BE2C (cell line): ENCODE measurements around the gene BTBD2.

ENCODE experiments used
- DNase-seq: peaks from one replicate; pipeline ENCODE4 v3.0.0-alpha.2; 2020
- H3K27me3 ChIP-seq: fragments of 250-450 bp; sonication (Bioruptor Pico); 2 replicates; pipeline ENCODE4 v1.5.1; 2020; ENCODE audit warnings: mild to moderate bottlenecking
- H3K36me3 ChIP-seq: fragments of 250-450 bp; sonication (Bioruptor Pico); 2 replicates; pipeline ENCODE4 v1.5.1; 2020; ENCODE audit warnings: mild to moderate bottlenecking
- H3K4me1 ChIP-seq: fragments of 250-450 bp; sonication (Bioruptor Pico); 2 replicates; pipeline ENCODE4 v1.5.1; 2020
- H3K4me3 ChIP-seq: 2 replicates; pipeline ENCODE4 v1.5.1; 2011; ENCODE audit warnings: low read depth, low read length
- H3K9me3 ChIP-seq: fragments of 250-450 bp; sonication (Bioruptor Pico); 2 replicates; pipeline ENCODE4 v1.5.1; 2020
- TF ChIP-seq, protein P1 (sequence below): IDR thresholded peaks from 2 replicates; pipeline ENCODE4 v1.5.1; 2012; ENCODE audit warnings: mild to moderate bottlenecking, low read depth, low read length

The BTBD2 gene

DNA sequence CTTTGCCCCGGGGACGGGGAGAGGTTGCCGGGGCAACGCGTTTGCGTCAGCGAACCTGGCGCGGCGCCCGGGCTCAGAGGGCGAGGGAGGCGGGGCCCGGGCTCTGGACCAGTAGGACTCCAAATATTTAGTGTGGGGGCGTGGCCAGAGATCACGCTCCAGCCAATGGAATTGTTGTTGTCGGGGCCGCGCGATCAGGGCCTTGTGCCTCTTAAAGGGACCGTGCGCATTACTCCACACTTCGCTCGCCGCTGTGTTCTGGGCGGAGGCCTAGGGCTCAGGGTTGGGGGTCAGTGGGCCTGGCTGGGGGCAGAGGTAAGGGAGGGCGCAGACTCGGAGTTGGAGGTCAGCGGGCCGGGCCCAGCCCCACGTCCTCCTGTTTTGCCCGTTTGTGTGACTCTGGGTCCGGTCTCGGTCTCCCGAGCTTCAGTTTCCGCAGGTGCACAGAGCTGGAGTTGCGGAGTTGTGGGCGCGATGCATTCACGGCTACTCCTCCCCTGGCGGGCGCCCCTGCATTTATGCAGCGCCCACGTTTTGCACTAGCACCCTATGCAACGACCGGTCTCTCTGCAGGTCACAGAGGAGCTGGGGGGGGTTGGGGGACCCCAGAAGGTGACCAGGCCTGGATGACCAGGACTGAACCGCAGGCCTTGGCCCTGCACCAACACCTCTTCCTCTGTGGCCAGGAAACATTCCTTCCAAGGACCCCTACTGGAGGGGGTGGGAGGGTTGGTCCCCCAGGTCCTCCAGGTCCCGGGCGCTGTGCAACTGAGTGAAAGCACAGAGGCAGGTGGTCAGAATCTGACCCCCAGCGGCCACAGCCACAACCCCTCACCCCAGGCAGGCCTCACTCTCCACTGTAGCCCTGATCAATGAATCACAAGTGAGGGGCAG is 46.2 kb upstream of the BTBD2 start:
- DNase-seq, result peak; percentile 100
- H3K27me3 ChIP-seq, result no peaks in the 10 kb centered on the region
- peak overlapping the region; percentile 70 for H3K4me3 ChIP-seq
- H3K9me3 ChIP-seq, result no peaks in the 10 kb centered on the region
- no peaks in the 10 kb centered on the region for H3K36me3 ChIP-seq
- peaks cover 22% of the 10 kb centered on the region for H3K4me1 ChIP-seq
- TF ChIP-seq, protein P1, sequence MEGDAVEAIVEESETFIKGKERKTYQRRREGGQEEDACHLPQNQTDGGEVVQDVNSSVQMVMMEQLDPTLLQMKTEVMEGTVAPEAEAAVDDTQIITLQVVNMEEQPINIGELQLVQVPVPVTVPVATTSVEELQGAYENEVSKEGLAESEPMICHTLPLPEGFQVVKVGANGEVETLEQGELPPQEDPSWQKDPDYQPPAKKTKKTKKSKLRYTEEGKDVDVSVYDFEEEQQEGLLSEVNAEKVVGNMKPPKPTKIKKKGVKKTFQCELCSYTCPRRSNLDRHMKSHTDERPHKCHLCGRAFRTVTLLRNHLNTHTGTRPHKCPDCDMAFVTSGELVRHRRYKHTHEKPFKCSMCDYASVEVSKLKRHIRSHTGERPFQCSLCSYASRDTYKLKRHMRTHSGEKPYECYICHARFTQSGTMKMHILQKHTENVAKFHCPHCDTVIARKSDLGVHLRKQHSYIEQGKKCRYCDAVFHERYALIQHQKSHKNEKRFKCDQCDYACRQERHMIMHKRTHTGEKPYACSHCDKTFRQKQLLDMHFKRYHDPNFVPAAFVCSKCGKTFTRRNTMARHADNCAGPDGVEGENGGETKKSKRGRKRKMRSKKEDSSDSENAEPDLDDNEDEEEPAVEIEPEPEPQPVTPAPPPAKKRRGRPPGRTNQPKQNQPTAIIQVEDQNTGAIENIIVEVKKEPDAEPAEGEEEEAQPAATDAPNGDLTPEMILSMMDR, result no peak

DNA sequence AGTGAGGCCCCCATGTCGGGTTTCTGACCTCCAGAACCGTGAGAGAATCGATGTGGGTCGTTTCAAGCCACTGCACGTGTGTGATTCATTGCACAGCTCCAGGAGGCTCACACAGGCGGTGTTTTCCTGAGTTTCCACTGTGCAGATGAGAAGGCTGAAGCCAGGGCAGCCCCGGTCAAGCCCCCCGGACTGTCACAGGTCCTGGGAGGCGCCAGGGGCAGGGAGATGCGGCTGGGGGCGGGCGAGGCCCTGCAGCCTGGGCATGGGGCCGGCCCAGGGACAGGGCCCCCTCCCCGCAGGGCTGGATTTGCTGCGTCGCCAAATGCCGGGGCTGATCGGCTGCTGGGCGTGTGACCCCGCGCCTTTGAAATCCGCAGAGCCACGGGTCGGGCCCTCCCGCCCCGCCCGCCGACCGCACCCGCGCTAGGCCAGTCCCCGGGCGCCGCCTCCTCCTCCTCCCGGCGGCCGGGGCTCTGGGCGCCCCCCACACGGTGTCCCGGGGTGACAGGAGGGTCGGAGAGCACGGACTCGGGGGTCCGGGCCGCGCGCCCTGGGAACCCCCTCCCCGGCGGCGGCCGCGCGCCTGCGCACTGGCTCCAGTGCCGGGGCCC is 45.5 kb upstream of the BTBD2 start:
- H3K36me3 ChIP-seq, result no peaks in the 10 kb centered on the region
- no peaks in the 10 kb centered on the region for H3K27me3 ChIP-seq
- H3K4me1 ChIP-seq, result peaks cover 22% of the 10 kb centered on the region
- H3K9me3 ChIP-seq, result no peaks in the 10 kb centered on the region
- H3K4me3 ChIP-seq, result peak overlapping the region; percentile 63
- TF ChIP-seq, protein P1, result no peak
- peak; percentile 66 for DNase-seq

GRCh38 chr19:2059422-2060201 is 44.1 kb upstream of the BTBD2 start:
- DNase-seq, result peak; percentile 53

DNA sequence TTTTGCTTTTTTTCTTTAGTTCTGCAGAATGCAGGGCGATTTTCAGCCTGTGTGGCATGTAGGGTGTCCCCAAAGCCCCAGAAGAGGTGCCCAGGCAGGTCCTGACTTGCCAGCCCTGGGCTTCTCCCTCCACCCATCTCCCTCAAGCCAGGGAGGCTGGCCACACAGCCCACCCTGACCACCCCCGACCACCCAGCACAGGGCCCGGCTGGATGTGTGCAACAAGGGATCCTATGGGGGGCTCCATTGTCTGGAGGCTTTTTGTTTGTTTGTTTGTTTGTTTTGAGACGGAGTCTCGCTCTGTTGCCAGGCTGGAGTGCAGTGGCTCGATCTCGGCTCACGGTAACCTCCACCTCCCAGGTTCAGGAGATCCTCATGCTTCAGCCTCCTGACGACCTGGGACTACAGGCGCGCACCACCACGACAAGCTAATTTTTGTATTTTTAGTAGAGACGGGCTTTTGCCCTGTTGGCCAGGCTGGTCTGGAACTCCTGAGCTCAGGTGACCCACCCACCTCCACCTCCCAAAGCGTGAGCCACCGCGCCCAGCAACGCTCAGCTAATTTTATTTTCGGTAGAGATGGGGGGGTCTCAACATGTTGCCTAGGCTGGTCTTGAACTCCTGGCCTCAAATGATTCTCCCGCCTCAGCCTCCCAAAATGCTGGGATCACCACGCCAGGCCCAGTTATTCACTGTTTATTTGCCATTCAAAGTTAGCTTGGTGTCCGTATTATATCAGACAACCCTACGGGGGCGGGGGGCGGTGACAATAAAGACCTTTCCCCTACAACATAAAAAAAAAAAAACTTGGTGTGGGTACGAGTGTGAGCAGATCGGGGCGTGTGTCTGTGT is 43.3 kb upstream of the BTBD2 start:
- H3K36me3 ChIP-seq, result no peaks in the 10 kb centered on the region
- H3K4me1 ChIP-seq, result peaks cover 18% of the 10 kb centered on the region
- no peaks in the 10 kb centered on the region for H3K9me3 ChIP-seq
- TF ChIP-seq, protein P1, result no peak
- H3K27me3 ChIP-seq, result no peaks in the 10 kb centered on the region
- DNase-seq, result no peak
- H3K4me3 ChIP-seq, result no peak overlapping the region

More at GRCh38 chr19:2059422-2060201, 44.1 kb upstream of the BTBD2 start:
- Histone ChIP-seq H3K9me3 (no peaks in the 10 kb centered on the region), H3K4me3 (no peak overlapping the region; the same call in 1 of the 2 replicates), H3K27me3 (no peaks in the 10 kb centered on the region), H3K4me1 (peaks cover 18% of the 10 kb centered on the region), H3K36me3 (no peaks in the 10 kb centered on the region)
- TF ChIP-seq, protein P1, result no peak

DNA sequence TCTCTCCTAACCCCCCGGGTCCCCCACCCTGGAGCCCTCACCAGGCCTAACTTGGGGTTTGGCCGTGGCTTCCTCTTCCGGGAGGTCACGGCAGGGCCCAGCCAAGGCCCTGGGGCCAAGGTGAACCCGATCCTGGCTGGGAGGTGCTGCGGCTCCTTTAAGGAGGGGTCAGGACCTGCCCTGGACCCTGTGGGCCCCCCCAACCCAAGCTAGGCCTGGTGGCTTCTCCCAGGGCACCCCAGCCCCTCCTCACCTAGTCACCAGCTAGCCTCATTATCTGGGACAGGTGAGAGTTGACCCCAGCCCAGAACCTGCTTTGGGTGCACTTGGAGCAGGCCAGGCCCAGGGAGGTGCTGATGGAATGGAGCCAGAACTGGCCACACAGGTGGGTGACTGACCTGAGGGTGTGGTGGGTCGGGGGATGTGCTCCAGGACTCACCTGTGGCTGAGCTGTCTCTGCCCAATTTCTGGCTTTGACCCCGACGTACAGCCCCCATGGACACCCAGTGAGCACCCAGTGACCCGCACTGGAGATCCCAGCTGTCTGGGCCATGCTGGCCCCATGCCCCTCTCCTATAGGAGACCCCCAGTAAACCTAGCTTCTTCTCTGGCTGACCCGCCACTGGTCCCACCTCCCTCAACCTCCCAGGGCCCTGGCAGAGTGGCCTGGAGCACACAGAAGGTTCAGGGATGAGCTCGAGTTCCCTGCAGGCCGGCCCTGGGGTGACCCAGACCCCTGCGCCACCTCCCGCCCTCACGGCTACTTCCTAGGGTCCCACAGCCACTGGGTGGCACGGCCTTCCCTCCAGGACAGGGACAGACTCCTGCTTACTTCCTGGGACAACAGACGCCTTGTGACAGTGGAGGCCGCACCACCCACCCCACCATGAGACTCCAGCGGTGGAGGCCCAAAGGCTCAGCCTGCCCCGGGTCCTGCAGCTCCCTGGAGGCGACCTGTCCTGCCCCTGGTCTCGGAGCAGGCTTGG is 42.3 kb upstream of the BTBD2 start:
- Histone ChIP-seq H3K36me3 (no peaks in the 10 kb centered on the region), H3K27me3 (no peaks in the 10 kb centered on the region), H3K9me3 (no peaks in the 10 kb centered on the region), H3K4me1 (peaks cover 18% of the 10 kb centered on the region), H3K4me3 (no peak overlapping the region)
- TF ChIP-seq, protein P1, result no peak
- DNase-seq, result no peak
